ENCODE measurements around the gene GRIPAP1.

Gene GRIPAP1

DNA sequence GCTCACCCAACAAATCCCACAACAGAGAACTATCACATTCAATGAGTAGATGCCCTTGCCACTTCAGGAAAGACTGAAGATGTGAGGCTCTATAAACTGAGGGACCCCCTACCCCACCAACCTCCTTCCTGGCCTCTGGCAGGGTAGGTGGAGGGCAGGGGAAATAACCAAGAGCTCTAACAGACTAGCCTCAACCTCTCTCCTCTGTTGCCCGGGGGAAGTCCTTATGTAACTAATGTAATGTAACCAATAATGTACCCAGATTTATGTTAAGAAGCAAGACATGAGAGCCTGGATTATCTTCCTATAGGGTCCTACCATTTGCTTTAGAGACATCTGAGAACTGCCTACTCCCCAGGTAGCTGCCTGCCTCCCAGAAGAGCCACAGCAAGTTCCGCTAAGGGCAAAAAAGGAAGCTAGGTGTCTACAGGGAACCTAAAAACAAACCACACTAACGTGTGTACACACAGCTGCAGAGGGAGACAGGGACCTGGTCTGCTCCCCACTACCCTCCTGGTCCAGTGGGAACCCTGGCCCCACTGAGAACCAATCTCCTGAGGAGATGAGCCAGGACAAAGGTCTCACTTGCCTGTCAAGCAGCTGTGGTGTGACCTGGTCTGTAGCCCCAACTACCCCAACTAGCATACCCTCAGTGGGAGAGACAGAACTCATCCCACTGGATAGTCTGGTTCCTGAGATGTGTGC lies 62.4 kb downstream of the GRIPAP1 start:
- DNase-seq (ENCODE audit: low spot score) = no peak
- in situ Hi-C loops (cut with MboI; ENCODE audit: low sequenced_read_pairs, unreplicated experiment) = no loop called here

DNA sequence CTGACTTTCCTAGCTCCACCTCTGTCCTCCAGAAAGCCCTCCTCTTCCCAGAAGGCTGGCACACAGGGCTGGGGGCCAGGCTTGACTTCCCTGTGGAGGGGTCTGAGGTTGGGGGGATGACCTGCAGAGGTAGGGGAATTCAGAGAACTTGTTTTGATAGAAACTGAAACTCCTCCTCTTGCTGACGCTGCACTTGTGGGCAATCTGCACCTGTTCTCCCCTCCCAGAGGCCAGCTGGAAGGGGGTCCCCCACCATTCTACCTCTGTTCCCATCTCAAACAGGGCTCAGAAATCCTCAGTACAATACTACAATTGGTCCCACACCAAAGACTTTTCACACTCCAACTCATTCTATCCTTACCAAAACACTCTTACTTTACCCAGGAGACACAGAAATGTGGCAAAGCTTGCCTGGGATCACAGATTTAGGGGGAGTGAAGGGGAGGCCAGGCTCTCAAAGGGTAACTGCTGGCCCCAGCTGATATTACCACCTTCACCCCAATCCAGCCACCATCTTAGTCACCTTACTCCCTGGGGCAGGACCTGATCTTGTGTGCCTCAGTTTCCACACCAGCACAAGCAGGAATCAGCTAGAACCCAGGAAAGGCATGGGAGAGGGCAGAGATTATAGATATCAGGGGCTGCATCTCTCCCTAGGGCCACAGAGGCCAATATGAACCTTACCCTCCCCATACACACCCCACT lies 63.2 kb downstream of the GRIPAP1 start:
- in situ Hi-C loops (cut with MboI; ENCODE audit: low sequenced_read_pairs, unreplicated experiment) = no loop called here
- TF ChIP-seq, protein P1, sequence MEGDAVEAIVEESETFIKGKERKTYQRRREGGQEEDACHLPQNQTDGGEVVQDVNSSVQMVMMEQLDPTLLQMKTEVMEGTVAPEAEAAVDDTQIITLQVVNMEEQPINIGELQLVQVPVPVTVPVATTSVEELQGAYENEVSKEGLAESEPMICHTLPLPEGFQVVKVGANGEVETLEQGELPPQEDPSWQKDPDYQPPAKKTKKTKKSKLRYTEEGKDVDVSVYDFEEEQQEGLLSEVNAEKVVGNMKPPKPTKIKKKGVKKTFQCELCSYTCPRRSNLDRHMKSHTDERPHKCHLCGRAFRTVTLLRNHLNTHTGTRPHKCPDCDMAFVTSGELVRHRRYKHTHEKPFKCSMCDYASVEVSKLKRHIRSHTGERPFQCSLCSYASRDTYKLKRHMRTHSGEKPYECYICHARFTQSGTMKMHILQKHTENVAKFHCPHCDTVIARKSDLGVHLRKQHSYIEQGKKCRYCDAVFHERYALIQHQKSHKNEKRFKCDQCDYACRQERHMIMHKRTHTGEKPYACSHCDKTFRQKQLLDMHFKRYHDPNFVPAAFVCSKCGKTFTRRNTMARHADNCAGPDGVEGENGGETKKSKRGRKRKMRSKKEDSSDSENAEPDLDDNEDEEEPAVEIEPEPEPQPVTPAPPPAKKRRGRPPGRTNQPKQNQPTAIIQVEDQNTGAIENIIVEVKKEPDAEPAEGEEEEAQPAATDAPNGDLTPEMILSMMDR (IDR thresholded peaks at IDR 0.05; ENCODE audit: borderline replicate concordance, control extremely low read depth, extremely low read depth, insufficient read depth, missing control alignments) = no peak
- DNase-seq (ENCODE audit: low spot score) = peak; percentile 53

More for the DNA sequence above, 62.4 kb downstream of the GRIPAP1 start:
- TF ChIP-seq, protein P1 (IDR thresholded peaks at IDR 0.05; ENCODE audit: borderline replicate concordance, control extremely low read depth, extremely low read depth, insufficient read depth, missing control alignments) = no peak

DNA sequence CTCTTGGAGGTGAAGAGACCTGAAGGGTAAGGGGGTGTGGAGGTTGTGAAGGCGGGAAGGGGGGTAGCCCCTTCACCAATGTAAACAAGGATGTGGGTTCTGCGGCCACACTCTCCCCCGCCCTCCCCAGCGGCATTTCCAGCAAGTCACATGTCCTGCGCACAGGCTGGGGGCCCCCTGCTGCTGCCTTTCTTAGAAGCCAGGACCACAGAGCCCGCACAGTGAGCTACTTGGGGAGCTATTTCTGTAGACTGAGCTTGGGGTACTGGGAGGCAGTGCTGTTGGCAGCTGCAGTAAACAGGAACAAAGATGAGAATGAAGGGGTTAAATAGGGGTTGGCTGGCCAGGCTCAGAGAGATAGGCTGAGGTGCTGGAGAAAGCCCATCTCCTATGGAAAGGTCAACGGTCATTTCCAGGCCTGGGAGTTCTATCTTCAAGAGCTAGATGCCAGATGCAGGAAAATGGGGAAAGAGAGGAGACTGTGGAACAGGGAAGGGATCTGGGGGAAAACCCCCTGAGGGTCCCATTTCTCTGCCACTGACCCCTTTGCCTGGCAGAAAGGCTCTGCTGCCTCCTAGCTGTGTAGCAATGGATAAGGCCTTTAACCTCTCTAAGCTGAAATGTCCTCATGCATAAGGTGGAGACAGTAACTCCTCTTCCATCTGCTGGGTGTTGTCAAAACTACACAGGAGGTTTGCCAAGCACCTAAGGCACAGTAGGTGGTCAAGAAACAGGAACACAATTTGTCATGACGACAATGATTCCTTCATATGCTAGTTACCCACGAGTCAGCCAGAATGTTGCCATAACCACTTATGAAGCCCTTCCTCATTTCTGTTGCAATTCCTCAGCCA lies 64.8 kb downstream of the GRIPAP1 start:
- peak; percentile 70 for DNase-seq (ENCODE audit: low spot score)
- TF ChIP-seq, protein P1 (IDR thresholded peaks at IDR 0.05; ENCODE audit: borderline replicate concordance, control extremely low read depth, extremely low read depth, insufficient read depth, missing control alignments) = peak; percentile 39
- in situ Hi-C loops (cut with MboI; ENCODE audit: low sequenced_read_pairs, unreplicated experiment) = no loop called here

DNA sequence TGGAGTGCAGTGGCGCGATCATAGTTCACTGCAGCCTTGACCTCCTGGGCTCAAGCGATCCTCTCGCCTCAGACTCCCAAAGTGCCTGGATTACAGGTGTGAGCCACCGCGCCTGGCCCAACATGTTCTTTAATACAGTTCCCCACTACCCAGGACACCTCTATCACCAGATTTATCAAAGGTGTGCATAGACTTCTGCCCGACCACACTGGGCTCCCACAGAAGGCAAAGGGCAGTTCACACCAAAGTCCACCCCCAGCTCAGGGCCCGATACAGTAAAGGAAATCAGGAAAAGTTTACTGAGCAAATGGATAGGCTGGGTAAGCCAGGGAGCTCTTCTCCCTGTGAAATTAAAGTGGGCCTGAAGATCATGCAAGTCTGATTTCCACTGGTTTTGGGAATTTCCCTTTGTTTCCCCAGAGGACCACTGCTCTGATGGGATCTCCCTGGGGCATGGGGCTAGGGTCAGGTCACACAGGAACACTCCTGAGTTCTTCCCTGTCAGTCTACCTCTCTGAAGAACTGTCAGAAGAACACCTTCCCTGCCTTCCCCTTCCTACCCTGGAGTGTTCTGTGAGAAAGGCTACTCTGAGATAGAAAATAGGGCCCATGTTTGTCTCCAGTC lies 65.5 kb downstream of the GRIPAP1 start:
- in situ Hi-C loops (cut with MboI; ENCODE audit: low sequenced_read_pairs, unreplicated experiment) = no loop called here
- no peak for DNase-seq (ENCODE audit: low spot score)
- TF ChIP-seq, protein P1 (IDR thresholded peaks at IDR 0.05; ENCODE audit: borderline replicate concordance, control extremely low read depth, extremely low read depth, insufficient read depth, missing control alignments) = no peak

DNA sequence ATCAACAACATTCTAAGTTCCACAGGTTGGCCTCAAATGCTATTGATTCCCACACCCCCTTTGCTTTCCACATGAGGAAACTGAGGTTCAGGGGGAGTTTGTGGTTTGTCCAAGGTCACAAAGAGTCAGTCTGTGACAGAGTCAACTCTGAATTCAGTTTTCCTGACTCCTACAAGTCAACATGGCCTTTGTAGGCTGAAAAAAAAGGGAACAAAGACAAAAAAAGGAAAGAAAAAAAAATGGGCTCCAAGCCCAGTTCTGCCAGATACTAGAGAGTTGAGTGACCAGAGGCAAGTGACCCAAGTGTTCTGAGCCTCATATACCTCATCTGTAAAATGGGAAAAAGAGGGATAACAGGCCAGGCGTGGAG lies 66.8 kb downstream of the GRIPAP1 start:
- DNase-seq (ENCODE audit: low spot score) = no peak
- in situ Hi-C loops (cut with MboI; ENCODE audit: low sequenced_read_pairs, unreplicated experiment) = no loop called here
- TF ChIP-seq, protein P1 (IDR thresholded peaks at IDR 0.05; ENCODE audit: borderline replicate concordance, control extremely low read depth, extremely low read depth, insufficient read depth, missing control alignments) = no peak
